WERI-Rb-1 (cell line): ENCODE data around the gene MGAT5.

Experiments
- DNase-seq: peaks from one replicate; pipeline ENCODE4 v3.0.0-alpha.2; 2020
- H3K27ac ChIP-seq: fragments of 250-450 bp; sonication (Bioruptor Pico); 2 replicates; pipeline ENCODE4 v1.5.1; 2020; ENCODE audit warnings: mild to moderate bottlenecking, moderate library complexity
- H3K27me3 ChIP-seq: fragments of 250-450 bp; sonication (Bioruptor Pico); 2 replicates; pipeline ENCODE4 v1.5.1; 2021; ENCODE audit warnings: mild to moderate bottlenecking, low read depth, moderate library complexity; ENCODE audit not compliant: insufficient read depth, severe bottlenecking
- H3K36me3 ChIP-seq: fragments of 250-450 bp; sonication (Bioruptor Pico); 2 replicates; pipeline ENCODE4 v1.5.1; 2020; ENCODE audit warnings: mild to moderate bottlenecking, moderate library complexity
- H3K4me3 ChIP-seq: 2 replicates; pipeline ENCODE4 v1.5.1; 2011; ENCODE audit warnings: low read depth, mild to moderate bottlenecking, control low read depth, low read length
- H3K9me3 ChIP-seq: fragments of 250-450 bp; sonication (Bioruptor Pico); 2 replicates; pipeline ENCODE4 v1.5.1; 2021; ENCODE audit warnings: mild to moderate bottlenecking, moderate library complexity; ENCODE audit not compliant: severe bottlenecking
- TF ChIP-seq, protein P1 (sequence below): IDR thresholded peaks from 2 replicates; pipeline ENCODE4 v1.5.1; 2011; ENCODE audit warnings: low read depth, mild to moderate bottlenecking, control low read depth, inconsistent platforms, low read length

MGAT5 gene

GRCh38 chr2:134410831-134411231 is 157.0 kb downstream of the MGAT5 start:
- H3K9me3 ChIP-seq = no peaks in the 10 kb centered on the region
- DNase-seq = no peak
- TF ChIP-seq, protein P1, sequence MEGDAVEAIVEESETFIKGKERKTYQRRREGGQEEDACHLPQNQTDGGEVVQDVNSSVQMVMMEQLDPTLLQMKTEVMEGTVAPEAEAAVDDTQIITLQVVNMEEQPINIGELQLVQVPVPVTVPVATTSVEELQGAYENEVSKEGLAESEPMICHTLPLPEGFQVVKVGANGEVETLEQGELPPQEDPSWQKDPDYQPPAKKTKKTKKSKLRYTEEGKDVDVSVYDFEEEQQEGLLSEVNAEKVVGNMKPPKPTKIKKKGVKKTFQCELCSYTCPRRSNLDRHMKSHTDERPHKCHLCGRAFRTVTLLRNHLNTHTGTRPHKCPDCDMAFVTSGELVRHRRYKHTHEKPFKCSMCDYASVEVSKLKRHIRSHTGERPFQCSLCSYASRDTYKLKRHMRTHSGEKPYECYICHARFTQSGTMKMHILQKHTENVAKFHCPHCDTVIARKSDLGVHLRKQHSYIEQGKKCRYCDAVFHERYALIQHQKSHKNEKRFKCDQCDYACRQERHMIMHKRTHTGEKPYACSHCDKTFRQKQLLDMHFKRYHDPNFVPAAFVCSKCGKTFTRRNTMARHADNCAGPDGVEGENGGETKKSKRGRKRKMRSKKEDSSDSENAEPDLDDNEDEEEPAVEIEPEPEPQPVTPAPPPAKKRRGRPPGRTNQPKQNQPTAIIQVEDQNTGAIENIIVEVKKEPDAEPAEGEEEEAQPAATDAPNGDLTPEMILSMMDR = no peak
- H3K27me3 ChIP-seq = no peaks in the 10 kb centered on the region
- H3K27ac ChIP-seq = peak overlapping the region; percentile 57
- peaks cover 6% of the 10 kb centered on the region for H3K36me3 ChIP-seq
- H3K4me3 ChIP-seq = no peak overlapping the region

- Histone ChIP-seq H3K36me3 (peaks cover 6% of the 10 kb centered on the region), H3K9me3 (no peaks in the 10 kb centered on the region), H3K4me3 (no peak overlapping the region), H3K27ac (peak overlapping the region; percentile 57), H3K27me3 (no peaks in the 10 kb centered on the region)
- peak; percentile 37 for DNase-seq
- TF ChIP-seq, protein P1 = no peak
Observed at GRCh38 chr2:134411279-134411827, 157.5 kb downstream of the MGAT5 start.

DNA sequence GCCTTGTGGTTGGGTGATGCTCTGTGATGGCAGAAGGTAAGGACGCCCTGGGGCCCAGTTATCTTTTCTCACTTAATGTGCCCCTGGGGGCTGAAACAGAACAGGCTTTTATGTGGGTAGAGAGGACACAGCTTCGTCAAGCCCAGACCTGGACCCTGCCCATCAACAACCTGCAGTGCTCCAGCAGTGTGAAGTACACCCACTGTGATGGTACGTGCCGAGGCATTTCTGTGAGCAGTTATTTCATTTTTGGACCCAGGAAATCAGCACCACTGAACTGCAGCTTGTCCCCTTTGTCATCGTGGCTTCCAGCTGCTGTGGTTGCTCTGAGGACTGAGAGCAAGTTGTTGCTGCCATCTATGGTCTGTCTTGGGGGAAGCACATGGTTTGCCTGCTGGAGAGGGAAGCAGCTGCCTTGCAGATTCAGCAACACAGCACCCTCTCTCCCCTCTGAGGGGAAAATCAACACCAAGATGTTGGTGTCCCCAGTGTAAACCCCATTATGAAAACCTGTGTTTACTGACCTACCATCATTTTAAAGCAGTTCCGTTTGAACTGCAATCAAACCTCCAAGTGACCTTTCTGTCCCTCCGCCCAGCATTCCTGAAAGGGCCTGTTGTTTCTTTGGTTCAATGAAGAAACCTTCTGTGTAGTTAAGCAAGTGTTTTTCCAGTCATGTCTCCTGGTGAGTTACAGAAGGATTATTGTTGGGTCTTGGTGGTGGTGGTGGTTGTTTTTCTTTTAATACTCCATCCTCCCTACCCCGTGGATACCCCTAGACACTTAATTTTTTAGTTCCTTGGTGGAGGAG is 158.2 kb downstream of the MGAT5 start:
- Histone ChIP-seq H3K9me3 (no peaks in the 10 kb centered on the region), H3K27me3 (no peaks in the 10 kb centered on the region), H3K27ac (peak overlapping the region; percentile 57), H3K36me3 (peaks cover 6% of the 10 kb centered on the region), H3K4me3 (no peak overlapping the region)
- peak; percentile 81 for DNase-seq
- TF ChIP-seq, protein P1 = peak; percentile 94

DNA sequence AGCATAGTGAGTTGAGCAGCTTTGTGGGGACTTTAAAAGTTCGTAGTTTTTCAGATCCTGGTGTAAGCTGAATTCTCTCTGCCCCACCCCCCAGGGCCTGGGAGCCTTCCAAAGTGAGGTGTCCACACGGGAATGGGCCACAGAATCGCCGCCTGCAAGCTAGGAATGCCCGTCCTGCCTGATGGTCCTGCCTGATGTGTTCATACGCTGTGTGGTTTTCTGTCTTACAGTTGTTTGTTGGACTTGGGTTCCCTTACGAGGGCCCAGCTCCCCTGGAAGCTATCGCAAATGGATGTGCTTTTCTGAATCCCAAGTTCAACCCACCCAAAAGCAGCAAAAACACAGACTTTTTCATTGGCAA is 158.7 kb downstream of the MGAT5 start:
- Histone ChIP-seq H3K4me3 (no peak overlapping the region), H3K9me3 (no peaks in the 10 kb centered on the region), H3K27me3 (no peaks in the 10 kb centered on the region), H3K36me3 (peaks cover 6% of the 10 kb centered on the region), H3K27ac (no peak overlapping the region)
- TF ChIP-seq, protein P1 = no peak
- DNase-seq = no peak

- Histone ChIP-seq H3K27ac (no peak overlapping the region), H3K36me3 (peaks cover 6% of the 10 kb centered on the region), H3K27me3 (no peaks in the 10 kb centered on the region), H3K9me3 (no peaks in the 10 kb centered on the region), H3K4me3 (no peak overlapping the region)
- no peak for DNase-seq
- TF ChIP-seq, protein P1 = no peak
Observed at GRCh38 chr2:134413430-134413829, 159.6 kb downstream of the MGAT5 start.

- H3K4me3 ChIP-seq = no peak overlapping the region
Observed at GRCh38 chr2:134413912-134414311, 160.0 kb downstream of the MGAT5 start.

More at GRCh38 chr2:134413912-134414311, 160.0 kb downstream of the MGAT5 start:
- Histone ChIP-seq H3K36me3 (peaks cover 6% of the 10 kb centered on the region), H3K27me3 (no peaks in the 10 kb centered on the region), H3K9me3 (no peaks in the 10 kb centered on the region), H3K27ac (no peak overlapping the region)
- DNase-seq = no peak
- TF ChIP-seq, protein P1 = no peak
